Measurements from ENCODE around the gene PTPRD. TPM values are rescaled to one million over a fixed set of nuclear protein-coding genes. Genes with fewer than 3 reads are reported as not detected.

PTPRD gene
- total and polyA plus RNA-seq, 7 experiments from 2014 or later, result 0.71 TPM; not detected in 6

- no peak overlapping the region for H3K27ac ChIP-seq (ENCODE audit: low read depth, low read length)
- DNase-seq, result no peak
- no peaks in the 10 kb centered on the region for H3K4me1 Mint-ChIP-seq
- no peaks in the 10 kb centered on the region for H3K9me3 ChIP-seq (ENCODE audit: control insufficient read depth in 2 of 3, low read length in 3 of 3)
- intact Hi-C loops (cut with micrococcal nuclease), result no loop called here
- H3K36me3 Mint-ChIP-seq, result no peaks in the 10 kb centered on the region
- H3K4me3 Mint-ChIP-seq, result no peak overlapping the region
- H3K36me3 ChIP-seq (ENCODE audit: control insufficient read depth in 2 of 3, insufficient read depth in 3 of 3, low read length in 3 of 3), result no peaks in the 10 kb centered on the region
- no peak overlapping the region for H3K27ac Mint-ChIP-seq
- H3K4me1 ChIP-seq (ENCODE audit: control insufficient read depth in 2 of 2, insufficient read depth in 2 of 2, low read length in 2 of 2), result no peaks in the 10 kb centered on the region
- no peaks in the 10 kb centered on the region for H3K9me3 Mint-ChIP-seq
- CTCF ChIA-PET, result no interaction called here
- no peak overlapping the region for H3K4me3 ChIP-seq (ENCODE audit: low read length)
- H3K27me3 ChIP-seq (ENCODE audit: control insufficient read depth in 2 of 2, insufficient read depth in 2 of 2, low read length in 2 of 2), result no peaks in the 10 kb centered on the region
- H3K27me3 Mint-ChIP-seq, result peaks cover 0 to 6% (median 0%) of the 10 kb centered on the region in 5 donors
- no peak for ATAC-seq
- POLR2A ChIA-PET, result no interaction called here
Measured at GRCh38 chr9:8643464-8643863, 1969.3 kb downstream of the PTPRD start.

- Mint-ChIP-seq H3K4me3 (no peak overlapping the region), H3K4me1 (no peaks in the 10 kb centered on the region), H3K27ac (no peak overlapping the region), H3K36me3 (no peaks in the 10 kb centered on the region), H3K27me3 (peaks cover 0 to 4% (median 0%) of the 10 kb centered on the region in 5 donors), H3K9me3 (no peaks in the 10 kb centered on the region)
- Histone ChIP-seq H3K36me3 (ENCODE audit: control insufficient read depth in 2 of 3, insufficient read depth in 3 of 3, low read length in 3 of 3) (no peaks in the 10 kb centered on the region), H3K27ac (ENCODE audit: low read depth, low read length) (no peak overlapping the region), H3K27me3 (ENCODE audit: control insufficient read depth in 2 of 2, insufficient read depth in 2 of 2, low read length in 2 of 2) (no peaks in the 10 kb centered on the region), H3K4me1 (ENCODE audit: control insufficient read depth in 2 of 2, insufficient read depth in 2 of 2, low read length in 2 of 2) (no peaks in the 10 kb centered on the region), H3K4me3 (ENCODE audit: low read length) (no peak overlapping the region), H3K9me3 (ENCODE audit: control insufficient read depth in 2 of 3, low read length in 3 of 3) (no peaks in the 10 kb centered on the region)
- intact Hi-C loops (cut with micrococcal nuclease), result no loop called here
- ChIA-PET POLR2A (no interaction called here), CTCF (no interaction called here)
- no peak for DNase-seq
- ATAC-seq, result no peak
Measured at GRCh38 chr9:8640761-8641160, 1972.0 kb downstream of the PTPRD start.

- H3K36me3 Mint-ChIP-seq, result no peaks in the 10 kb centered on the region
- H3K4me1 Mint-ChIP-seq, result no peaks in the 10 kb centered on the region
- DNase-seq (no peak), ATAC-seq (no peak)
- Histone ChIP-seq H3K27ac (ENCODE audit: low read depth, low read length) (no peak overlapping the region), H3K4me1 (ENCODE audit: control insufficient read depth in 2 of 2, insufficient read depth in 2 of 2, low read length in 2 of 2) (no peaks in the 10 kb centered on the region), H3K36me3 (ENCODE audit: control insufficient read depth in 2 of 3, insufficient read depth in 3 of 3, low read length in 3 of 3) (no peaks in the 10 kb centered on the region), H3K9me3 (ENCODE audit: control insufficient read depth in 2 of 3, low read length in 3 of 3) (no peaks in the 10 kb centered on the region), H3K4me3 (ENCODE audit: low read length) (no peak overlapping the region), H3K27me3 (ENCODE audit: control insufficient read depth in 2 of 2, insufficient read depth in 2 of 2, low read length in 2 of 2) (no peaks in the 10 kb centered on the region)
- no peak overlapping the region for H3K27ac Mint-ChIP-seq
- no peaks in the 10 kb centered on the region for H3K9me3 Mint-ChIP-seq
- intact Hi-C loops (cut with micrococcal nuclease), result no loop called here
- POLR2A ChIA-PET, result no interaction called here
- peaks cover 0 to 4% (median 0%) of the 10 kb centered on the region in 5 donors for H3K27me3 Mint-ChIP-seq
- CTCF ChIA-PET, result no interaction called here
- H3K4me3 Mint-ChIP-seq, result no peak overlapping the region
Measured at GRCh38 chr9:8637626-8638025, 1975.2 kb downstream of the PTPRD start.

GRCh38 chr9:8633784-8634183 is 1979.0 kb downstream of the PTPRD start:
- intact Hi-C loops (cut with micrococcal nuclease), result no loop called here
- no peak overlapping the region for H3K4me3 Mint-ChIP-seq
- no peaks in the 10 kb centered on the region for H3K36me3 ChIP-seq (ENCODE audit: control insufficient read depth in 2 of 3, insufficient read depth in 3 of 3, low read length in 3 of 3)
- ChIA-PET CTCF (no interaction called here), POLR2A (no interaction called here)
- H3K27ac ChIP-seq (ENCODE audit: low read depth, low read length), result no peak overlapping the region
- DNase-seq (no peak), ATAC-seq (no peak)
- H3K27me3 Mint-ChIP-seq, result peaks cover 0 to 4% (median 0%) of the 10 kb centered on the region in 5 donors
- no peaks in the 10 kb centered on the region for H3K9me3 Mint-ChIP-seq
- no peaks in the 10 kb centered on the region for H3K36me3 Mint-ChIP-seq
- no peaks in the 10 kb centered on the region for H3K4me1 ChIP-seq (ENCODE audit: control insufficient read depth in 2 of 2, insufficient read depth in 2 of 2, low read length in 2 of 2)
- no peaks in the 10 kb centered on the region for H3K9me3 ChIP-seq (ENCODE audit: control insufficient read depth in 2 of 3, low read length in 3 of 3)
- H3K27me3 ChIP-seq (ENCODE audit: control insufficient read depth in 2 of 2, insufficient read depth in 2 of 2, low read length in 2 of 2), result no peaks in the 10 kb centered on the region
- no peak overlapping the region for H3K27ac Mint-ChIP-seq
- H3K4me1 Mint-ChIP-seq, result no peaks in the 10 kb centered on the region
- no peak overlapping the region for H3K4me3 ChIP-seq (ENCODE audit: low read length)

- no peaks in the 10 kb centered on the region for H3K9me3 ChIP-seq (ENCODE audit: control insufficient read depth in 2 of 3, low read length in 3 of 3)
- H3K4me3 ChIP-seq (ENCODE audit: low read length), result no peak overlapping the region
- no peak overlapping the region for H3K27ac ChIP-seq (ENCODE audit: low read depth, low read length)
- no peaks in the 10 kb centered on the region for H3K4me1 ChIP-seq (ENCODE audit: control insufficient read depth in 2 of 2, insufficient read depth in 2 of 2, low read length in 2 of 2)
- Mint-ChIP-seq H3K36me3 (no peaks in the 10 kb centered on the region), H3K9me3 (peaks cover 0 to 3% (median 0%) of the 10 kb centered on the region in 11 donors), H3K27ac (no peak overlapping the region), H3K4me3 (no peak overlapping the region), H3K27me3 (peaks cover 0 to 5% (median 0%) of the 10 kb centered on the region in 5 donors), H3K4me1 (no peaks in the 10 kb centered on the region)
- H3K36me3 ChIP-seq (ENCODE audit: control insufficient read depth in 2 of 3, insufficient read depth in 3 of 3, low read length in 3 of 3), result no peaks in the 10 kb centered on the region
- ATAC-seq (no peak), DNase-seq (no peak)
- ChIA-PET POLR2A (no interaction called here), CTCF (no interaction called here)
- H3K27me3 ChIP-seq (ENCODE audit: control insufficient read depth in 2 of 2, insufficient read depth in 2 of 2, low read length in 2 of 2), result no peaks in the 10 kb centered on the region
- intact Hi-C loops (cut with micrococcal nuclease), result no loop called here
Measured at GRCh38 chr9:8632493-8632892, 1980.3 kb downstream of the PTPRD start.

- Histone ChIP-seq H3K36me3 (ENCODE audit: control insufficient read depth in 2 of 3, insufficient read depth in 3 of 3, low read length in 3 of 3) (no peaks in the 10 kb centered on the region), H3K4me3 (ENCODE audit: low read length) (no peak overlapping the region), H3K27me3 (ENCODE audit: control insufficient read depth in 2 of 2, insufficient read depth in 2 of 2, low read length in 2 of 2) (no peaks in the 10 kb centered on the region), H3K9me3 (ENCODE audit: control insufficient read depth in 2 of 3, low read length in 3 of 3) (no peaks in the 10 kb centered on the region), H3K4me1 (ENCODE audit: control insufficient read depth in 2 of 2, insufficient read depth in 2 of 2, low read length in 2 of 2) (no peaks in the 10 kb centered on the region), H3K27ac (ENCODE audit: low read depth, low read length) (no peak overlapping the region)
- no peak overlapping the region for H3K4me3 Mint-ChIP-seq
- no peak overlapping the region for H3K27ac Mint-ChIP-seq
- intact Hi-C loops (cut with micrococcal nuclease), result no loop called here
- peaks cover 0 to 4% (median 0%) of the 10 kb centered on the region in 11 donors for H3K9me3 Mint-ChIP-seq
- H3K4me1 Mint-ChIP-seq, result no peaks in the 10 kb centered on the region
- ATAC-seq (no peak), DNase-seq (no peak)
- H3K27me3 Mint-ChIP-seq, result peaks cover 0 to 5% (median 0%) of the 10 kb centered on the region in 5 donors
- CTCF ChIA-PET, result no interaction called here
- H3K36me3 Mint-ChIP-seq, result no peaks in the 10 kb centered on the region
- POLR2A ChIA-PET, result no interaction called here
Measured at GRCh38 chr9:8628791-8629190, 1984.0 kb downstream of the PTPRD start.

GRCh38 chr9:8627976-8628679 is 1984.7 kb downstream of the PTPRD start:
- Mint-ChIP-seq H3K36me3 (no peaks in the 10 kb centered on the region), H3K27ac (no peak overlapping the region), H3K9me3 (peaks cover 0 to 4% (median 0%) of the 10 kb centered on the region in 11 donors), H3K4me1 (no peaks in the 10 kb centered on the region), H3K27me3 (peaks cover 0 to 5% (median 0%) of the 10 kb centered on the region in 5 donors), H3K4me3 (no peak overlapping the region)
- ChIA-PET POLR2A (no interaction called here), CTCF (no interaction called here)
- Histone ChIP-seq H3K4me3 (ENCODE audit: low read length) (no peak overlapping the region), H3K27me3 (ENCODE audit: control insufficient read depth in 2 of 2, insufficient read depth in 2 of 2, low read length in 2 of 2) (no peaks in the 10 kb centered on the region), H3K27ac (ENCODE audit: low read depth, low read length) (no peak overlapping the region), H3K36me3 (ENCODE audit: control insufficient read depth in 2 of 3, insufficient read depth in 3 of 3, low read length in 3 of 3) (no peaks in the 10 kb centered on the region), H3K9me3 (ENCODE audit: control insufficient read depth in 2 of 3, low read length in 3 of 3) (no peaks in the 10 kb centered on the region), H3K4me1 (ENCODE audit: control insufficient read depth in 2 of 2, insufficient read depth in 2 of 2, low read length in 2 of 2) (no peaks in the 10 kb centered on the region)
- intact Hi-C loops (cut with micrococcal nuclease), result no loop called here
- no peak for ATAC-seq
- no peak for DNase-seq
